Epithelial cell of esophagus (primary cell): ENCODE results near the gene ABCA5.
A peak's percentile ranks its signal among the peaks of the same experiment; 100 is the strongest.
"Not testable (repeated sequence)": the region's sequence is repeated elsewhere in the genome, so short reads cannot be mapped to it uniquely, and the experiment has no call there.

Source experiments
- DNase-seq: peaks from one replicate; pipeline ENCODE4 v3.0.0; 2010; ENCODE audit warnings: low read depth
- H3K4me3 ChIP-seq: 2 replicates; pipeline ENCODE4 v1.5.1; 2011; ENCODE audit warnings: mild to moderate bottlenecking, low read length, control low read depth
- TF ChIP-seq, protein P1 (sequence below): IDR thresholded peaks from 2 replicates; pipeline ENCODE4 v1.5.1; 2011; ENCODE audit warnings: low read depth, mild to moderate bottlenecking, low read length, control low read depth, inconsistent platforms; ENCODE audit not compliant: insufficient read depth; ENCODE audit errors: missing control alignments

The ABCA5 gene

DNA sequence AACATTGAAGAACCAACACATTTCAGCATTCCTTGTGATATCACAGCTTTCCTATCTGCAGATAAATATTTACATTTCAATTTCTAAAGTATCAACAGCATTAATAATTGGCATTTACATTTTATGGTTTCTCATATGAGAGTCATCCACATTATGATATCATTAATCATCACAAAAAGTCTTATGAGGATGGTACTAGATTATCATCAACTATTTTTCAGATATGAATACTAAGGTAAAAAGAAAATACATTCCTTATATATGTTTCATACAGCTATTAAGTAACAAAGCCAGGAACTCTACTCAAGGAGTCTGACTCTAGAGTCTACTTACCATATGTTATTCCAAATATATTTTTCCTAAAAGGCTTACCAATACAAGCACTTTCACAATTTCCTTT, 40.7 kb downstream of the ABCA5 start:
- TF ChIP-seq, protein P1, sequence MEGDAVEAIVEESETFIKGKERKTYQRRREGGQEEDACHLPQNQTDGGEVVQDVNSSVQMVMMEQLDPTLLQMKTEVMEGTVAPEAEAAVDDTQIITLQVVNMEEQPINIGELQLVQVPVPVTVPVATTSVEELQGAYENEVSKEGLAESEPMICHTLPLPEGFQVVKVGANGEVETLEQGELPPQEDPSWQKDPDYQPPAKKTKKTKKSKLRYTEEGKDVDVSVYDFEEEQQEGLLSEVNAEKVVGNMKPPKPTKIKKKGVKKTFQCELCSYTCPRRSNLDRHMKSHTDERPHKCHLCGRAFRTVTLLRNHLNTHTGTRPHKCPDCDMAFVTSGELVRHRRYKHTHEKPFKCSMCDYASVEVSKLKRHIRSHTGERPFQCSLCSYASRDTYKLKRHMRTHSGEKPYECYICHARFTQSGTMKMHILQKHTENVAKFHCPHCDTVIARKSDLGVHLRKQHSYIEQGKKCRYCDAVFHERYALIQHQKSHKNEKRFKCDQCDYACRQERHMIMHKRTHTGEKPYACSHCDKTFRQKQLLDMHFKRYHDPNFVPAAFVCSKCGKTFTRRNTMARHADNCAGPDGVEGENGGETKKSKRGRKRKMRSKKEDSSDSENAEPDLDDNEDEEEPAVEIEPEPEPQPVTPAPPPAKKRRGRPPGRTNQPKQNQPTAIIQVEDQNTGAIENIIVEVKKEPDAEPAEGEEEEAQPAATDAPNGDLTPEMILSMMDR = no peak
- no peak overlapping the region for H3K4me3 ChIP-seq
- DNase-seq = peak; percentile 37

DNA sequence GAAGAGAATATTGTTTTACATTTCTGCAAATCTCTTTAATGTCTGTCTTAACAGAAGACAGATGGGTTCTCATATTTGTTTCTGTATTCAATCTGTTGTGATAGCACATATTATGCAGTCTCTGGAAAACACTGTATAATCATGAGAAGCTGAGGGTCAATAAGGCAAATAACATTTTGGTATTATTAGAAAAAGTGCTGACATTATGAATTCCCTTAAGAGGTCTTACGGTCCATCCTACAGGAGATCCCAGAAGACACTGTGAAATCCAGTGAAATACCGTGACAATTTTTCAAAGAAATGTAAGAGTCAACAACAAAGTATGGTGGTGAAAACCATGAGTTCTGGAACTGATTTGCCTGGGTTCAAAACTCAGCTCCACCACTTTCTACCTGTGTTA, 42.3 kb downstream of the ABCA5 start:
- DNase-seq = no peak
- TF ChIP-seq, protein P1 = no peak

DNA sequence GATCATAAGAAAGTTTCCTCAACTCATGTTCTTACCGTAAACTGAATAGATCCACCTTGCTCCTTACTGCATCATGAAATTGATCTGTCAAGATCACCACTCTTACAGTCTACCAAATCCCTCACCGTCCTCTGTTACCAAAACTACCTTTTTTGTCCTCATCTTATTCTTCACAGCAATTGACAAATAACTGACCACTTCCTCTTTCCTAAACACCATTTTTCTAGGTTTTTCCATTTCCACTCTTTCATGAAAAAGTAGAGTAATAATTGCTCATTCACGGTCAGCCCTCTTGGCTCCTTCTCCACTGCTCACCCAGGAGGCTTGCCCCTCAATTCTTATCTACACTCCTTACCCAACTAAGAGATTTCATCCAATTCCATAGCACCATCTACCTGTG, 44.9 kb downstream of the ABCA5 start:
- no peak overlapping the region for H3K4me3 ChIP-seq
- TF ChIP-seq, protein P1 = no peak
- DNase-seq = no peak

More for the DNA sequence above, 42.3 kb downstream of the ABCA5 start:
- no peak overlapping the region for H3K4me3 ChIP-seq

DNA sequence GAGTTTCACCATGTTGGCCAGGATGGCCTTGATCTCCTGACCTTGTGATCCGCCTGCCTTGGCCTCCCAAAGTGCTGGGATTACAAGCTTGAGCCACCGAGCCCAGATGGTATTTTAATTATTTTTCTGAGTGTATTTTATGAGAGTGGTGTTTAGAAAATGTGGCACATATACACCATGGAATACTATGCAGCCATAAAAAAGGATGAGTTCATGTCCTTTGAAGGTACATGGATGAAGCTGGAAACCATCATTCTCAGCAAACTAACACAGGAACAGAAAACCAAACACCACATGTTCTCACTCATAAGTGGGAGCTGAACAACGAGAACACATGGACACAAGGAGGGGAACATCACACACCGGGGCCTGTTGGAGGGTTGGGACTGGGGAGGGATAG, 50.7 kb downstream of the ABCA5 start:
- DNase-seq, H3K4me3 ChIP-seq: not testable (repeated sequence)

DNA sequence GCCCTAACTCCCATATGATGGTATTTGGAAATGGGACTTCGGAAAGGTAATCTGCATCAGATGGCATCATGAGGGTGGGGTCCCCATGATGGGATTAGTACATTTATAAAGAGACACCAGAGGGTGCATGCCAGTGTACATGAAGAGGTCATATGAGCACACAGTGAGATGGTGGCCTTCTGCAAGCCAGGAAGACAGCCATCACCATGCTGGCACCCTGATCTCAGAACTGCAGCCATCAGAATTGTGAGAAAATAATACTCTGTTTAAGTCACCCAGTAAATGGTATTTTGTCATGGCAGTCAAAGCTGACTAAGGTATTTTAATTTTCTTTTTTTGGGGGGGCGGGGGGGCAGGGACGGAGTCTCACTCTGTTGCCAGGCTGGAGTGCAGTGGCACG, 51.2 kb downstream of the ABCA5 start:
- TF ChIP-seq, protein P1 = no peak
- DNase-seq = no peak
- H3K4me3 ChIP-seq = no peak overlapping the region

DNA sequence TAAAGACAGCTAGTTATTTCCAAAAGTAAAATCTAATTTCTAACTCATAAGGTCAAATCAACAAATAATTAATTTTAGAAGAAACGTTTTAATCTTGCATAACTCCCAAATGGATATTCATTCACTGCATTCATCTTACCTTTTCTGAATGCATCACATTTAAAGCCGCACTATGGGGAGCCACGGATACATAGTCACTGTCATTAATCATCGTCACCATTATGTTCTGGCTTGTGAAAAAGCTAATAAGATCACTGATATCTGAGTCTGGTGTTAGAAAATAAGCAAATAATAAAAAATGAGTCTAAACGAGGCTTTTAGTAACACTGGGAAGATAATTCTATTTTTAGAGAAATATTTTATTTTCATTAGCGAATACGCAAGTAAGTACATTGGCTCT, 55.9 kb downstream of the ABCA5 start:
- TF ChIP-seq, protein P1 = no peak
- no peak for DNase-seq
- no peak overlapping the region for H3K4me3 ChIP-seq

DNA sequence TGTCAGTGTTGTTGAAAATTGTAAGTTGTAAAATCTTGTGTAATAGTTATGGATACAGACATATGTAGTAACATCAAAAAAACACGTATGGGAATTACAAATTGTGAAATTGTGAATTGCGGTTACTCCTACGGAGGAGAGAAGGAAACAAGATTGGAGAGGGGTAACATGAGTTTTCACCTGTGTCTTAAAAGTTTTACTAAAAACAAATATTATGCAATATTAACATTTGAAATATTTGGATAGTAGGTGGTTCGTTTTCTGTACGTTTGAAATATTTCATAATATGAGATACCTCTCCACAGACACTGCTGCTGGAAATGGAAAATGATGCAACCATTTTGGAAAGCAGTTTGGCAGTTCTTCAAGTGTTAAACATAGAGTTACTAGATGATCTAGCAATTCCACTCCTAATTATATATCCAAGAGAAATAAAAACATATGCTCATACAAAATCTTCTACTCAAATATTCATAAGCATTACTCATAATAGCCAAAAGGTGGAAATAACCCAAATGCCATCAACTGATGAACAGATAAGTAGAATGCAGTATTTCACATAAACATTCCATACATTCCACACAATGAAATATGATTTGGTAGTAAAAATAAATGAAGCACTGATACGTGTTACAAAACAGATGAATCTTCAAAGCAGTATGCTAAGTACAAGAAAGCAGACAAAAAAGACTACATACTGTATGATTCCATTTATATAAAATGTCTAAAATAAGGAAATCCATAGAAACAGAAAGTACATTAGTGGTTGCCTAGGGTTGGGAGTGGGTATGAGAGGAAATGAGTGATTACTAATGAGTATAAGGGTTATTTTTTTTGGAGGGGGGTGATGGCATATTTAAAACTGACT, 57.6 kb downstream of the ABCA5 start:
- peak; percentile 41 for DNase-seq

More for the DNA sequence above, 57.6 kb downstream of the ABCA5 start:
- TF ChIP-seq, protein P1 = no peak
- H3K4me3 ChIP-seq = no peak overlapping the region
